IMR-90 (cell line): ENCODE results near the gene CSDE1. TPM values are rescaled to one million over a fixed set of nuclear protein-coding genes. Genes with fewer than 3 reads are reported as not detected.

Experiments used
- ATAC-seq: fragments of 200-7000 bp; cut with Tn5 transposase; 2 replicates; pipeline ENCODE4 v1.9.1; 2020; ENCODE audit warnings: low read depth, mild to moderate bottlenecking, moderate library complexity
- BruUV-seq: library from RNA; stranded (reverse); fragments of 400-500 nt; replicated peaks from 2 replicates; lab custom pipeline; 2021; lab: Mats Ljungman, UMichigan
- CTCF ChIA-PET: fragments of 300-600 bp; formaldehyde crosslinking; extraction: SDS; loops from one replicate; lab custom pipeline; 2021; ENCODE audit warnings: antibody characterized with exemption; lab: Yijun Ruan, JAX
- POLR2A ChIA-PET: fragments of 300-600 bp; sonication (Branson Sonifier 250); formaldehyde crosslinking; loops from one replicate; lab custom pipeline; 2022; ENCODE audit warnings: antibody characterized with exemption; ENCODE audit not compliant: unreplicated experiment; lab: Charles Lee
- DNase-seq: peaks from one replicate; pipeline ENCODE4 v3.0.0; 2013
- H2AFZ ChIP-seq: replicated peaks from 2 replicates; pipeline ENCODE3; 2013; ENCODE audit warnings: low read length, mild to moderate bottlenecking; ENCODE audit not compliant: poor library complexity
- H2AK5ac ChIP-seq: 2 replicates; pipeline ENCODE4 v1.6.1; 2013; ENCODE audit warnings: low read depth, low read length, inconsistent platforms
- H2AK9ac ChIP-seq: replicated peaks from 2 replicates; pipeline ENCODE3; 2013; ENCODE audit warnings: mild to moderate bottlenecking, low read depth, low read length, moderate library complexity; ENCODE audit not compliant: poor library complexity
- H2BK120ac ChIP-seq: 2 replicates; pipeline ENCODE4 v1.6.1; 2013; ENCODE audit warnings: low read depth, low read length, inconsistent platforms
- H2BK15ac ChIP-seq: 3 replicates; pipeline ENCODE4 v1.6.1; 2013; ENCODE audit warnings: low read depth, low read length, inconsistent platforms
- H2BK20ac ChIP-seq: 2 replicates; pipeline ENCODE4 v1.6.1; 2013; ENCODE audit warnings: low read depth, mild to moderate bottlenecking, inconsistent platforms, low read length, moderate library complexity
- H2BK5ac ChIP-seq: 2 replicates; pipeline ENCODE4 v1.6.1; 2013; ENCODE audit warnings: mild to moderate bottlenecking, low read depth, low read length, inconsistent platforms; ENCODE audit not compliant: poor library complexity, severe bottlenecking
- H3K14ac ChIP-seq: replicated peaks from 2 replicates; pipeline ENCODE4 v1.6.1; 2013; ENCODE audit warnings: low read depth, low read length, inconsistent platforms
- H3K18ac ChIP-seq: 2 replicates; pipeline ENCODE4 v1.6.1; 2013; ENCODE audit warnings: low read depth, low read length, control low read depth
- H3K23ac ChIP-seq: 2 replicates; pipeline ENCODE4 v1.6.1; 2013; ENCODE audit warnings: low read depth, low read length, inconsistent platforms
- H3K27ac ChIP-seq: 2 replicates; pipeline ENCODE4 v1.5.1; 2013; ENCODE audit warnings: mild to moderate bottlenecking, control low read depth, low read length; ENCODE audit not compliant: insufficient read depth
- H3K27me3 ChIP-seq: 2 replicates; pipeline ENCODE4 v1.6.1; 2013; ENCODE audit warnings: low read length; ENCODE audit not compliant: control insufficient read depth, insufficient read depth
- H3K36me3 ChIP-seq: 2 replicates; pipeline ENCODE4 v1.6.1; 2013; ENCODE audit warnings: low read length, mixed read lengths; ENCODE audit not compliant: control insufficient read depth, insufficient read depth
- H3K4ac ChIP-seq: 2 replicates; pipeline ENCODE4 v1.6.1; 2013; ENCODE audit warnings: low read depth, low read length, inconsistent platforms
- H3K4me1 ChIP-seq: 2 replicates; pipeline ENCODE4 v1.6.1; 2013; ENCODE audit warnings: low read length, mixed read lengths; ENCODE audit not compliant: control insufficient read depth, insufficient read depth
- H3K4me2 ChIP-seq: 2 replicates; pipeline ENCODE4 v1.6.1; 2013; ENCODE audit warnings: low read depth, mild to moderate bottlenecking, control low read depth, low read length, moderate library complexity
- H3K4me3 ChIP-seq: 2 replicates; pipeline ENCODE4 v1.5.1; 2013; ENCODE audit warnings: low read depth, mild to moderate bottlenecking, control low read depth, low read length, moderate library complexity; ENCODE audit not compliant: insufficient read depth
- H3K56ac ChIP-seq: 2 replicates; pipeline ENCODE4 v1.6.1; 2013; ENCODE audit warnings: low read length, inconsistent platforms; ENCODE audit not compliant: insufficient read depth; ENCODE audit errors: extremely low read depth
- H3K79me1 ChIP-seq, 2 experiments: 2 replicates each; pipeline ENCODE4 v1.6.1; 2013; ENCODE audit warnings: low read length in 2 of 2, inconsistent platforms in 1 of 2, low read depth in 1 of 2
- H3K9ac ChIP-seq: 2 replicates; pipeline ENCODE4 v1.6.1; 2013; ENCODE audit warnings: low read depth, low read length, control low read depth
- H3K9me1 ChIP-seq: 2 replicates; pipeline ENCODE4 v1.6.1; 2013; ENCODE audit warnings: low read length, inconsistent platforms; ENCODE audit not compliant: insufficient read depth
- H3K9me3 ChIP-seq: 2 replicates; pipeline ENCODE4 v1.6.1; 2013; ENCODE audit warnings: low read length; ENCODE audit not compliant: control insufficient read depth, insufficient read depth
- H4K20me1 ChIP-seq: 2 replicates; pipeline ENCODE4 v1.6.1; 2013; ENCODE audit warnings: low read length, inconsistent platforms; ENCODE audit not compliant: insufficient read depth
- H4K5ac ChIP-seq: 2 replicates; pipeline ENCODE4 v1.6.1; 2013; ENCODE audit warnings: mild to moderate bottlenecking, low read depth, low read length, control low read depth
- H4K8ac ChIP-seq, 2 experiments: 2 replicates each; pipeline ENCODE4 v1.6.1; 2013; ENCODE audit warnings: low read depth in 2 of 2, low read length in 2 of 2, control low read depth in 1 of 2, inconsistent platforms in 1 of 2
- H4K91ac ChIP-seq: 2 replicates; pipeline ENCODE4 v1.6.1; 2013; ENCODE audit warnings: low read depth, low read length, inconsistent platforms; ENCODE audit not compliant: insufficient read depth
- BHLHE40 ChIP-seq: fragments of 150-350 bp; IDR thresholded peaks from 2 replicates; pipeline ENCODE4 v1.6.1; 2016; ENCODE audit warnings: mild to moderate bottlenecking, low read depth, low read length
- CEBPB ChIP-seq: IDR thresholded peaks from 2 replicates; pipeline ENCODE4 v1.6.1; 2012; ENCODE audit warnings: low read depth, low read length, improper control_type of control experiment
- CHD1 ChIP-seq: IDR thresholded peaks from 2 replicates; pipeline ENCODE4 v1.6.1; 2012; ENCODE audit warnings: low read depth, low read length, improper control_type of control experiment
- CTCF ChIP-seq: conservative IDR thresholded peaks from 2 replicates; pipeline ENCODE4 v1.5.1; 2012; ENCODE audit warnings: mild to moderate bottlenecking, low read depth, low read length, improper control_type of control experiment
- ELK1 ChIP-seq: fragments of 150-350 bp; IDR thresholded peaks from 2 replicates; pipeline ENCODE4 v1.6.1; 2016; ENCODE audit warnings: low read depth, mild to moderate bottlenecking, low read length, moderate library complexity, borderline replicate concordance
- FOS ChIP-seq: fragments of 150-350 bp; IDR thresholded peaks from 2 replicates; pipeline ENCODE4 v1.6.1; 2016; ENCODE audit warnings: low read depth, low read length
- MAFK ChIP-seq: IDR thresholded peaks from 2 replicates; pipeline ENCODE4 v1.6.1; 2012; ENCODE audit warnings: low read depth, low read length, improper control_type of control experiment
- MAZ ChIP-seq: IDR thresholded peaks from 2 replicates; pipeline ENCODE4 v1.6.1; 2012; ENCODE audit warnings: low read depth, mild to moderate bottlenecking, low read length, improper control_type of control experiment, moderate library complexity, borderline replicate concordance
- MXI1 ChIP-seq: IDR thresholded peaks from 2 replicates; pipeline ENCODE4 v1.6.1; 2012; ENCODE audit warnings: low read depth, mild to moderate bottlenecking, low read length, moderate library complexity, borderline replicate concordance
- NFE2L2 ChIP-seq: fragments of 150-350 bp; IDR thresholded peaks from 2 replicates; pipeline ENCODE4 v1.6.1; 2016; ENCODE audit warnings: low read depth, mild to moderate bottlenecking, low read length
- POLR2A ChIP-seq: IDR thresholded peaks from 2 replicates; pipeline ENCODE4 v1.6.1; 2012; ENCODE audit warnings: mild to moderate bottlenecking, low read depth, low read length
- RAD21 ChIP-seq: IDR thresholded peaks from 2 replicates; pipeline ENCODE4 v1.6.1; 2012; ENCODE audit warnings: low read length, improper control_type of control experiment
- RCOR1 ChIP-seq: IDR thresholded peaks from 2 replicates; pipeline ENCODE4 v1.6.1; 2012; ENCODE audit warnings: mild to moderate bottlenecking, low read length, improper control_type of control experiment; ENCODE audit not compliant: insufficient replicate concordance
- RFX5 ChIP-seq: IDR thresholded peaks from 2 replicates; pipeline ENCODE4 v1.8.0; 2012; ENCODE audit warnings: low read depth, mild to moderate bottlenecking, low read length, moderate library complexity
- SMC3 ChIP-seq: fragments of 150-350 bp; IDR thresholded peaks from 2 replicates; pipeline ENCODE4 v1.6.1; 2016; ENCODE audit warnings: low read depth, mild to moderate bottlenecking, antibody characterized with exemption, low read length, moderate library complexity
- USF2 ChIP-seq: fragments of 150-350 bp; IDR thresholded peaks from 2 replicates; pipeline ENCODE4 v1.6.1; 2017; ENCODE audit warnings: mild to moderate bottlenecking, antibody characterized with exemption, low read length, low read depth
- WGBS, 2 experiments: methylation state at CpG; one replicate each; pipeline versions ENCODE4 v1.1.5 to v1.1.7; 2013; ENCODE audit warnings: missing lambda C conversion rate in 2 of 2; ENCODE audit not compliant: insufficient read length in 1 of 2; ENCODE audit errors: extremely low coverage in 2 of 2; 5-methylcytosine and 5-hydroxymethylcytosine counted together
- dilution Hi-C: fragments of 300-500 bp; cut with HindIII; formaldehyde crosslinking; loops from one replicate; pipeline ENCODE4 v1.14.3; 2018; ENCODE audit warnings: low sequenced_read_pairs; ENCODE audit not compliant: unreplicated experiment
- in situ Hi-C: fragments of 300-500 bp; cut with MboI; formaldehyde crosslinking; loops from 3 replicates; pipeline ENCODE4 v1.14.3; 2019; ENCODE audit warnings: low sequenced_read_pairs, inconsistent platforms, mixed read lengths
- intact Hi-C: fragments of 100-400 bp; cut with micrococcal nuclease; formaldehyde crosslinking; loops from 2 replicates; pipeline ENCODE4 v1.10.0; 2022
- polyA plus RNA-seq, 3 experiments: library from polyadenylated mRNA; depleted of rRNA; stranded (reverse); fragments of >200 nt; gene quantifications; 2 replicates each; pipeline ENCODE4 v1.2.3, GENCODE V29; 2012; ENCODE audit warnings: low replicate concordance in 1 of 3
- total RNA-seq: library from RNA; depleted of rRNA; stranded (reverse); fragments of >200 nt; gene quantifications from 2 replicates; pipeline ENCODE4 v1.2.3, GENCODE V29; 2012

The CSDE1 gene
- total and polyA plus RNA-seq, 2 of the 4 experiments (the other 2 are of a cell fraction): 190 to 879 TPM

GRCh38 chr1:114740331-114740730 lies 17.5 kb downstream of the CSDE1 start:
- Histone ChIP-seq H2BK20ac (no peak overlapping the region), H3K23ac (no peak overlapping the region), H2BK15ac (no peak overlapping the region), H3K14ac (no peak overlapping the region), H2BK120ac (no peak overlapping the region), H3K36me3 (peaks cover 33% of the 10 kb centered on the region), H3K9ac (no peak overlapping the region), H2AK5ac (no peak overlapping the region), H3K9me3 (no peaks in the 10 kb centered on the region), H3K79me1 (peaks cover 18 to 35% of the 10 kb centered on the region in 2 experiments), H3K4ac (no peak overlapping the region), H4K91ac (no peak overlapping the region), H4K8ac (no peak overlapping the region), H2BK5ac (no peak overlapping the region), H2AK9ac (no peak overlapping the region), H4K5ac (no peak overlapping the region), H2AFZ (no peak overlapping the region), H3K9me1 (no peaks in the 10 kb centered on the region), H3K27me3 (no peaks in the 10 kb centered on the region), H3K4me1 (no peaks in the 10 kb centered on the region), H3K27ac (no peak overlapping the region), H3K4me3 (no peak overlapping the region), H4K20me1 (peaks cover 42% of the 10 kb centered on the region), H3K18ac (no peak overlapping the region), H3K56ac (no peak overlapping the region), H3K4me2 (no peak overlapping the region)
- ChIA-PET POLR2A (no interaction called here), CTCF (no interaction called here)
- dilution Hi-C loops: no loop called here
- DNase-seq (no peak), ATAC-seq (no peak)
- WGBS, 2 experiments: no CpG with 5 or more reads among the region's 1 CpG
- in situ Hi-C loops: loop anchor here (25.0 kb wide), 1 partner anchor 572 kb away; no protein-coding TSS in a partner anchor
- TF ChIP-seq POLR2A (no peak), USF2 (no peak), SMC3 (no peak), ELK1 (no peak), CEBPB (no peak), CTCF (no peak), RFX5 (no peak), FOS (no peak), MXI1 (no peak), MAFK (no peak), BHLHE40 (no peak), RCOR1 (no peak), NFE2L2 (no peak), RAD21 (no peak), MAZ (no peak), CHD1 (no peak)
- intact Hi-C loops: no loop called here
- BruUV-seq: no TSS peak
